Neural progenitor cell (in vitro differentiated cells): ENCODE measurements around the gene ANKRD28. TPM values are rescaled to one million over a fixed set of nuclear protein-coding genes. Genes with fewer than 3 reads are reported as not detected.

ENCODE experiments used
- microRNA-seq: library from miRNA; unstranded; fragments of <30 nt; microRNA quantifications from one replicate; pipeline ENCODE4, GENCODE V29; 2016
- small RNA-seq: library from RNA; depleted of rRNA; stranded (forward); fragments of <200 nt; gene quantifications from one replicate; pipeline ENCODE3, GENCODE V24; 2015
- total RNA-seq: library from RNA; depleted of rRNA; stranded (reverse); fragments of >200 nt; gene quantifications from 2 replicates; pipeline ENCODE4 v1.2.3, GENCODE V29; 2015; ENCODE audit warnings: low replicate concordance

ANKRD28 gene
- total RNA-seq, 1 donor from 2014 or later = 36.4 TPM

Small RNA genes within 50 kb of the gene (microRNA-seq; reads per million reads assigned to microRNA genes)
- gene MIR3134 = not detected

Small RNA genes within 50 kb of the gene (small RNA-seq; reads per million reads assigned to genes)
- gene MIR3134 (not detected), gene RN7SL4P (not detected)

Other genes starting within 250 kb of the ANKRD28 start
- 38.8 and 48.6 TPM in 2 replicates for gene HACL1, start 196.4 kb downstream of the ANKRD28 start, total RNA-seq
- gene BTD, start 196.2 kb downstream of the ANKRD28 start, total RNA-seq = 11.7 and 16.0 TPM in 2 replicates